Mucosa of stomach (tissue), 1 donor: ENCODE results near the gene MYH10.

Experiments used
- H3K27me3 ChIP-seq: one replicate; pipeline ENCODE4 v1.7.0; 2013; ENCODE audit warnings: mild to moderate bottlenecking, low read length; ENCODE audit not compliant: control insufficient read depth, insufficient read depth
- H3K36me3 ChIP-seq: one replicate; pipeline ENCODE4 v1.7.0; 2013; ENCODE audit warnings: low read length; ENCODE audit not compliant: control insufficient read depth, insufficient read depth
- H3K4me1 ChIP-seq: one replicate; pipeline ENCODE4 v1.7.0; 2013; ENCODE audit warnings: mild to moderate bottlenecking, low read length; ENCODE audit not compliant: control insufficient read depth, insufficient read depth
- H3K4me3 ChIP-seq: one replicate; pipeline ENCODE4 v1.7.0; 2013; ENCODE audit warnings: low read length
- H3K9ac ChIP-seq: one replicate; pipeline ENCODE4 v1.7.0; 2013; ENCODE audit warnings: mild to moderate bottlenecking, low read length, moderate library complexity
- H3K9me3 ChIP-seq: one replicate; pipeline ENCODE4 v1.7.0; 2013; ENCODE audit warnings: mild to moderate bottlenecking, low read length, moderate library complexity; ENCODE audit not compliant: control insufficient read depth
- donor health status: Pancreatic carcinoma.

The MYH10 gene

DNA sequence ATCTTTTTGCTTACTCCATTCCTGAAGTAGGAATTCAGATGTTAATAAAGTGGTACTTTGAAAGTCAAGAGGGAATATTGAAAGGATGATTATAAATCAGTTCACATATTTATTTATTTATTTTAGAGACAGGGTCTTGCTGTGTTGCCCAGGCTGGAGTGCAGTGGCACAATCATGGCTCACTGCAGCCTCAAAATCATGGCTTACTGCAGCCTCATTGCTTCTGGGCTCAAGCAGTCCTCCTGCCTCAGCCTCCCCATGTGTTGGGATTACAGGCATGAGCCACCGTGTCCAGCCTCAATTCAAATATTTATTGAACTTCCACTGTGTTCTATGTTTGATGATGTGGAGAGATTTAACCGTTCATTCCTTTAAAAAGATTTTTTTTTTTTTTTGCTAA, 188.2 kb downstream of the MYH10 start:
- H3K4me1 ChIP-seq, result no peaks in the 10 kb centered on the region
- no peaks in the 10 kb centered on the region for H3K27me3 ChIP-seq
- no peak overlapping the region for H3K9ac ChIP-seq
- no peak overlapping the region for H3K4me3 ChIP-seq
- no peaks in the 10 kb centered on the region for H3K36me3 ChIP-seq
- no peaks in the 10 kb centered on the region for H3K9me3 ChIP-seq

DNA sequence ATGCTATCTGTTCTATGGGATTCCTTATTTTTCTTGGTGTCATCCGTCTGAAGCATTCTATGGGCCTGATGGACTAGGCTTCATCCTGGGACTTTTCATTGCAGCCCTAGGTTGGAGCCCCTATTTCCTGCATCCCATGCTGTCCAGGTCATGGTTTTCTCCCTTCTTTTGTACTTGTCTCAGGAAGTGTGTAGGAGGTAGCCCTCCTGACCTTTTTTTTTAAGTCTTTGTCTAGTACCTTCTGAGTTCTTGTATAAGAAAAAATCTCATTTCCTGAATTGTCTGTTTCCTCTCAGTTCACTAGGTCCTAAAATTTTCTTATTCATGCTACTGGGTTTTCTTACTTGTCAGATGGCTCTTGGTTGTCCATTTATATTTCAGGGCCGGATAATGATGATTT, 188.8 kb downstream of the MYH10 start:
- Histone ChIP-seq H3K36me3 (no peaks in the 10 kb centered on the region), H3K9ac (no peak overlapping the region), H3K9me3 (no peaks in the 10 kb centered on the region), H3K4me1 (no peaks in the 10 kb centered on the region), H3K27me3 (no peaks in the 10 kb centered on the region), H3K4me3 (no peak overlapping the region)

DNA sequence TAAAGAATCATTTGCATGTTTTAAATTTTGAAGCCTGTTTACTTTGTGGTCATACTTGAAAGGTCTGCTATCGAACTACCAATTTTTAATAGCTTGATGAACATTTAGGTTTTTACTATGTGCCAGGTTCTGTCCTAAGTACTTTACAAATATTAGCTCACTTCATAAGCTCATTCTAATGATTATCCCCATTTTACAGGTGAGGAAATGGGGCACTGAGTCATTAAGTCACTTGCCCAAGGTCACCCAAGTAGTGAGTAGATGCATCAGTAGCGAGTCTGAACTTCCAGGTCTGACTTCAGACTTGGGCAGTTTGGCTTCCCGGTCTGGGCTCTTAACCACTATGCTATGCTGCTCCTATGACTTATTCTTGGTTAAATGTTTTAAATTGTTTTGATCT, 190.8 kb downstream of the MYH10 start:
- Histone ChIP-seq H3K27me3 (no peaks in the 10 kb centered on the region), H3K36me3 (no peaks in the 10 kb centered on the region), H3K9ac (no peak overlapping the region), H3K9me3 (no peaks in the 10 kb centered on the region), H3K4me1 (no peaks in the 10 kb centered on the region), H3K4me3 (no peak overlapping the region)

DNA sequence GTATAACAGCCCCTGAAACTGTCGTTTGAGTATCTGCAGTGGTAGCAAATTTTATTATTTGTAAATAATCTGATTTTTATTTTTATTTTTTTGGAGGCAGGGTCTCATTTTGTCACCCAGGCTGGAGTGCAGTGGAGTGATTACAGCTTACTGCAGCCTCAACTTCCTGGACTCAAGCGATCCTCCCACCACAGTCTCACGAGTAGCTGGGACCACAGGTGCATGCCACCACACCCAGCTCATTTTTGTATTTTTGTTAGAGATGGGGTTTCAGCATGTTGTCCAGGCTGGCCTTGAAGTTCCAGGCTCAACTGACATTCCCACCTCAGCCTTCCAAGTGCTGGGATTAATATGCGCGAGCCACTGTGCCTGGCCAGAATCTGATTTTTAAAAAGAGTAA, 192.1 kb downstream of the MYH10 start:
- H3K9ac ChIP-seq, result no peak overlapping the region
- H3K4me1 ChIP-seq, result no peaks in the 10 kb centered on the region
- H3K9me3 ChIP-seq, result no peaks in the 10 kb centered on the region
- no peaks in the 10 kb centered on the region for H3K36me3 ChIP-seq
- no peak overlapping the region for H3K4me3 ChIP-seq
- no peaks in the 10 kb centered on the region for H3K27me3 ChIP-seq

DNA sequence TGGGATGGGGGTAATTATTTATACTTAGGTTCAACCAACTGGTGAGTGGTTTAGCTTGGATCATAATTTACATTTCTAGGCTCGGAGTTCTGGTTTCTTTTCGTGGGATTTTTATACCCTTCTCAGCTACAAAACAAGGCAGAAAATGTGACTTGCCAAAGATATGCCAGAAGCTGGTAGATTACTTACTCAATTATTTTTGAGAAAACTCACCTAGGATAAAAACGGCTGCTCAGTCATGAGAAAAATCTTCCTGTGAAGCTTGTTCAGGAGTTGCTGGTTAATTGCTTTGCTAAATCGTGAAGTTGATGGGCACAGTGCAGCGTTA, 193.7 kb downstream of the MYH10 start:
- Histone ChIP-seq H3K9ac (peak overlapping the region; percentile 99), H3K4me3 (peak overlapping the region; percentile 86), H3K9me3 (no peaks in the 10 kb centered on the region), H3K4me1 (no peaks in the 10 kb centered on the region), H3K27me3 (no peaks in the 10 kb centered on the region), H3K36me3 (no peaks in the 10 kb centered on the region)

DNA sequence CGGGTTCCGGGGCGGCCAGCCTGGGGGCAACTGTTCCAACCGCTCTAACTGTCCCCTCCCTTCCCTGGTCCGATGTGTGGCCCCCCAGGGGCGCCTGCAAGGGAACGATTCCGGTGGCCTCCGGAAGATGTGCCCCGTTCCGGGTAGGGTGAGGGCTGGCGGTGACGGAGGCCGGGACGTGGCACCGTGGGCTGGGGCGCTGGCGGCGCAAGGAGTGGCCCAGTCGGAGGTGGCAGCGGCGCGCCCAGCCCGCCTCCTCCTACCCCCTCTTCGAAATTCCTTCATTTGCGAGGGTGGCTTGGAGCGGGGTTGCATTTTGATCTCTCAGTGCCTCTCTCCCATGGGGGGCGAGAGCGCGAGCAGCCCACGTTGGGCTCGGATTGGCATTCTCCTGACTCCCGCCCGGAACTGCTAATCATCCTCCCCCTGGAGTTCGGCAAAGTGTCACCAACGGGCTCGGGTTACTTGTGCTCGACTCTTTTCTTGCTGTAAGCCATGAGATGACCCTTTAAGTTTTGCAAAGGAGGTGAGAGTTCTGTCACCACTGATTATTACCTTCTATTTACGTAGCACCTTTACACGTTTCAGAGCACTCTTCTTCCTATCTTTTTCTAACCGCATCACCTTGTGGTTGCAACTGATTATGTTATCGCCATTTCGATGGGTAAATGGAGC, 194.2 kb downstream of the MYH10 start:
- Histone ChIP-seq H3K36me3 (no peaks in the 10 kb centered on the region), H3K4me1 (no peaks in the 10 kb centered on the region), H3K27me3 (no peaks in the 10 kb centered on the region), H3K9me3 (no peaks in the 10 kb centered on the region), H3K9ac (peak overlapping the region; percentile 99), H3K4me3 (peak overlapping the region; percentile 86)

DNA sequence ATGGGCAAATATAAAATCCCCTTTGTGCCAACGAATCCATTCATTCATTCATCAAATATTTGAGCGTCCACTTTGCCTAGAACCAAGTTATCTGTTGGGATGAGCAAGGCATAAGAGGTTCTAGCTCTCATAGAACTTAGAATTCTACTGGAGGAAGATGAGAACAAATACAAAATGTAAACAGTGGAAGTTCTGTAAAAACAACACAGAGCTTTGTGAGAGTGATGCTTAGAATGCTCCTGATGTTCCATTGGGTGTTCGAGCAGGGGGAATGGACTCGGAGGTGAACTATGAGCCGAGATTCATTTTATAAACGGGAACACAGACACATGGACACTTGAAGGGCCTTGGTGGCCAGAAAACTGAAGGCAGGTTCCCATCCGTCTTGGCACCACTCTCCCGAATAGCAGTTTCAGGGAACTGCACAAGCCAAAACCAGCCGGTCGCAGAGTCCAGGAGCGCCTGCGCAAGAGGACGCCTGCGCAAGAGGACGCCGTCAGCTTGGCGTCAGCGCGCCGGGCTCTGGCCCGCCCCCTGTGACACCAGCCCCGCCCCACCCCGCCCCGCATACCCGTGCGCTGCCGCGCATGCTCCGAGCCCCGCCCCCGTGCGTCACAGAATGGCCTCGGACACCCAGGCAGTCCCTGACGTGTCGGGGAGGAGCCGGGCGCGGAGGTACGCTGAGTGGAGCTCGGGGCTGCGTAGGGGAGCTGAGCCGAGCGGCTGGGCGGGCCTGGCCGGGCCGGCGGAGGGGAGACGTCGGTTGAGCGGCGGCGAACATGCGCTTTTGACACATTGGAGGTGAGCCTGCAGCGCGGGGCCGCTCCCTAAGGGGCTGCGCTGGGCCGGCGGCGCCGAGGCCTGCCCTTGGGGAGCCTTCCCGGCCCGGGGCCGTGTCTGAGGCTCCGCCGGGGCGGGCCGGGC, 195.0 kb downstream of the MYH10 start, which contains the start of gene NDEL1:
Gene NDEL1, plus strand, starts transcription at position 640 of the 924 bp plus-strand sequence. CDS start 8,388 bp downstream, outside the sequence.
- H3K4me3 ChIP-seq, result peak within 1 kb of the TSS; percentile 86
- H3K36me3 ChIP-seq, result no peaks in the 10 kb centered on the region
- no peaks in the 10 kb centered on the region for H3K4me1 ChIP-seq
- peak within 1 kb of the TSS; percentile 99 for H3K9ac ChIP-seq
- H3K27me3 ChIP-seq, result no peaks in the 10 kb centered on the region
- H3K9me3 ChIP-seq, result no peaks in the 10 kb centered on the region

DNA sequence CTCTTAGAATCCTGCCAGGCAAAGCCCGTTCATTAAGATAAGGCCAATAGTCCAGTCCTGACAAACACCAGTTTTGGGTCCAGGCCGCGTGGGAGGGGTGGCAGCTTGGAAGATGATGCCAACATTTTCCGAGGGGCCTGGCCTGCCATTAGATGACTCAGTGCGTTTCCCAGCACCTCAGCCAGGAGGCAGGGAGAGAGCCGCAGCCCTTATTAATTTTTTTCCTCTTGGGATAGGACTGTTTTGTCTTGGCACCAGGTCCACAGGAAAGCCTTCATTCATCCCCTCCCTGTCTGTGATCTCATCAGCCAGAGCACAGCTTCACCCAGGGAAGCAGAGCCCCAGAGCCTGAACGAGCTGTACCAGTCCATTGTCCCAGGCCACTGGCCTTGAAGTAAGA, 199.6 kb downstream of the MYH10 start:
- Histone ChIP-seq H3K4me3 (no peak overlapping the region), H3K9ac (no peak overlapping the region), H3K4me1 (no peaks in the 10 kb centered on the region), H3K27me3 (no peaks in the 10 kb centered on the region), H3K9me3 (no peaks in the 10 kb centered on the region), H3K36me3 (no peaks in the 10 kb centered on the region)

DNA sequence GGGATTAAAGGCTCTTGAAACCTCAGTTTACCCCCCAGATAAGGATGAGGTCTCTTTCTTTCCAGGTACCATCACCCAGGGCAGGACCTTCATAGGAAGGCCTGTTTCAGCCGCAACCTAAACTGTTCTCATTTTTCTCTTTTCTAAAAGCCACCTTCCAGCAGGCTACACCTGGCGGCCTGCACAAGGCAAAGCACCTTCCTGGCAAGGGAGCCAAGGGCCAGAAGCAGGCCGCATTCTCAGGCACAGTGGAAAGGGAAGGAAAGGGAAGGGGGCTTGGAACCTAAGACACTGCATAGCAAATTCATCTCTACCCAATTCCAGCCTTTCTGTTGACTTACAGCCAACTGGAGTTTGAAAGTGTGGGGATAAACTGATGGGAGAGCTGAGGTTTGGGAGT, 203.7 kb downstream of the MYH10 start:
- Histone ChIP-seq H3K36me3 (no peaks in the 10 kb centered on the region), H3K9me3 (no peaks in the 10 kb centered on the region), H3K4me3 (no peak overlapping the region), H3K27me3 (no peaks in the 10 kb centered on the region), H3K9ac (no peak overlapping the region), H3K4me1 (no peaks in the 10 kb centered on the region)

DNA sequence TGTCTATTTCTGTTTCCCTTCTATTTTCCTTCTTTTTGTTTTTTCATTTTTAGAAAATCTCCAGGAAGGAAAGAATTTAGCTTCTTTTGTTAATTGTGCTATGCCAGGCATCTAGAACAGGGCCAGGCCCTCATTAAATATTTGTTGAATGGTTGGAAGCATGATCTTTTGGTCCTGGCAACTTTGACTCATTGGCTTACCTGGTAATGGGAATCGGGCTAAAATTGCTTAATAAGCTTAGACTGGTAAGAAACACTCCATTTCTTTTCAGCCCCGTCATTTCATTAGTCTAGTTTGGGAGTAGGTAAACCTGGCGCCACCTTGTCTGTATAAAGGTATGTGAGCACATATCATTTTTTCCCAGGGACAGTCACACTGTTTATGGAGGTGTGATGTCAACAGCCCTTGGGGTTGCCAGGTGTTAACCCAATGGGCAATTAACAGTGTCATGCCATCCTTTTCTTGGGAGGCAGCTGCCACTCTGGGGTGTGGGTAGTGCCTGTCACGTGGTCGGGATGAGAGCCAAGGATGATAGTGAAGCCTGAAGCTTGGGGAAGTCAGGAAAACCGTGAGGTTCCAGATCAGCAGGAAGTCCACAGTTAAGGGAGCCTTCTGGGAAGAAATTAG, 204.3 kb downstream of the MYH10 start:
- Histone ChIP-seq H3K27me3 (no peaks in the 10 kb centered on the region), H3K36me3 (no peaks in the 10 kb centered on the region), H3K4me1 (no peaks in the 10 kb centered on the region), H3K4me3 (no peak overlapping the region), H3K9me3 (no peaks in the 10 kb centered on the region), H3K9ac (no peak overlapping the region)
